ENCODE results near the gene NABP2.
A peak's percentile ranks its signal among the peaks of the same experiment; 100 is the strongest.
"Not testable (repeated sequence)": the region's sequence is repeated elsewhere in the genome, so short reads cannot be mapped to it uniquely, and the experiment has no call there.

The NABP2 gene

DNA sequence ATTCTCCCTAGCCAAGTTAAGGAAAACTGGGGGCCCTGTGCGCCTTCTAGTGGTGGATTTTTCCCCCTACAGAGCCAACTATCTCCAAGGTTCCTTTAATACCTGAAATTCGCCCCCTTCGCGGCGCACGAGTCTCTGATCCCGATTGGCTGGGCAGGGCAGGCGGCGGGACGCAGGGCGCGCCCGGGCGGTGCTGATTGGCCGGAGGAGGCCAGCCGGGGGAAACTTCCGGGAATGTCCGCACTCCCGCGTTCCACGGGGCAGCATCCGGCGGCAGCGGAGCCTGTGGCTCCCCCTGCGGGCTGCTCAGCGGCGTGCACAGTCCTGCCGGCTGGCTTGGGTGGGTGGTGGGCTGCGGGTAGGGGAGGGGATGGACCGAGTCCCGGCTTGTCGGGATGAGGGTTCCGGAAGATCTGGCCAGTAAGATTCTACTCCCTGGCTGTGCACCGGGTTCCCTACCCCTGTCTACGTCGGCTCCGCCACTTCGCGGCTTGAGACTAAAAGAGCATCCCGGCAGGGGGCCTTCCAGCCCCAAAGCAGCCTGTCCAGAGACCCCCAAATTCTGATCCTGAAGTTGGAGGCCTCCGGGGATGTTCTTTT, at the start of gene NABP2:
TSS of gene NABP2 (plus strand) at position 241 of the 600 bp plus-strand sequence. CDS start 515 bp downstream, outside the sequence.
- DNase-seq: peak; percentile 88

DNA sequence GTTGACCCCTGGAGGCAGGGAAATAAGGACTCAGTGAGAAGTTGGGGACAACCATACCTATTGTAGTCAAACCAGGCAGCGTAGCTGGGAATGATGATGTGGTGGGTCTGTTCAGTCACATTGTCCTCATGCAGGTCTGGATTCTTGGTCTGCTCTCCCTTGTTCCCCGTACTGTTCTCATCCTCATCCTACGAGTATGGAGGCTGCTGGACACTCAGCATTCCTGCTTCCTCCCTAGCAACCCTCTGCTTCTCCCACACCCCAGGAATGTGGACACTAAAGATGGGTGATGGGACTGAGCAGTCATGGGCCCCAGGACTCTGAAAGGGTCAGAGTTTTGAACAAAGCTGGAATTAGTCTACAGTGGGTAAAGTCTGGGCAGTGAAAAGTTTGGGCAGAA, 45.8 kb upstream of the NABP2 start:
- DNase-seq: no peak

DNA sequence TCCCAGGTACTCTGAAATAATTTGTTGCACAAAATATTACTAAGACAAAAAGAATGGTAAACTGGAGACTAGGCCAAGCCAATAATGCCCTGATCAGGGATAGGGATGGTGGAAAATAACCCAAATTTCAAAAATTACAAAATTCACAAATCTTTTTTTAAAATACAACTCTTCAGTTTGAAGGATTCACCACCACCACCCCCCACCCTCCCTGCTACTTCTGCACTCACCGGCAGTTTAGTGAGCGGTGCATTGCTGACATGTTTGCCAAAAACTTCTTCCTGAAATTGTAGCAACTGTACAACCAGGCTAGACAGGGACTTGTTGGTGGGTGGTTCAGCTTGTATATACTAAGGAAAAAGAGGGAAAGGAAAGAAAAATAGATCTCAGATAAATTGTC, 37.2 kb upstream of the NABP2 start:
- DNase-seq: no peak

DNA sequence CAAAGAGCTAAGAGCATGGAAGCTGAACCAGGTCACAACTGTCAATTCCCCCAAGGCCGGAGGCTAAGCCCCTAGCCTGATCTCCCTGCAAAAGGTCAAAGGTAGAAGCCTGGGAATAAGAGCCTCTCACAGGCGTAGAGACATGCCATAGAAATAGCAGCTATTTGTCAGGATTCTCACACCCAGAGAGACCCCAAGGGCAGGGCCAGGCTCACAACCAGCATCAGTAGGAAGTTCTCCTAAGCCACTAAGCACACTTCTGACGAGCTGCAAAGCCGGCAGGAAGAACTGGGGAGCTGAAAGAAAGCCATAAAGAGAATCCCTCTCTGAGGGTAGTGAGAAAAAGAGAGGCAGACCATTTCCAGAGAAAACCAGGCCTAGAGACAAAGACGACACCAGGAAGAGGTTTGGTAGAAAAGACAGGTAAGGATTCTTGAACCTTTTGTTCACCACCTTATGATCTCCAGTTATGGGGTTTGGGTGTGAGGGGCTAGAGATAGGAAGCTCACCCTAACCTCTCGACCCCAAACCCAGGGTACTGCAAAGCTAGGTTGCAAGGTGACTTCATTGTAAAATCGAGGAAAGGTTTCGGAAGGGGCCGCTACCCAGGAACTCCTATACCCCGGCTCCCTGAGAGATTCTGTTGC, 35.9 kb upstream of the NABP2 start:
- DNase-seq: no peak

DNA sequence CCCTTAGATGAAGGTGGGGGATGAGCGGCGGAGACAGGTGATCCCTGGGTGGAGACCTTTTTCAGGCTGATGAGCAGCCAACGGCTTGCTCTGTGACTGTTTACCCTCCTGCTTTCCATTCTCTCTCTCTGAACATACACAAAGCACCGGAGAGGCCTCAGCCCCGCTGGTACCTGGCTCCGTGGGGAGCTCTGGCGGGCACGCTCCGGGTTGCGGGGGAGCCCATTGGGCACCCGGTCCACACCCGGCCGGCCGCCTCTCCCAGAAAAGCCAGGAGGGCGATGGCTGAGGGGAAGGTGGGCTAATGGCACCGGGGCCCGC, 35.4 kb upstream of the NABP2 start:
- no peak for DNase-seq

DNA sequence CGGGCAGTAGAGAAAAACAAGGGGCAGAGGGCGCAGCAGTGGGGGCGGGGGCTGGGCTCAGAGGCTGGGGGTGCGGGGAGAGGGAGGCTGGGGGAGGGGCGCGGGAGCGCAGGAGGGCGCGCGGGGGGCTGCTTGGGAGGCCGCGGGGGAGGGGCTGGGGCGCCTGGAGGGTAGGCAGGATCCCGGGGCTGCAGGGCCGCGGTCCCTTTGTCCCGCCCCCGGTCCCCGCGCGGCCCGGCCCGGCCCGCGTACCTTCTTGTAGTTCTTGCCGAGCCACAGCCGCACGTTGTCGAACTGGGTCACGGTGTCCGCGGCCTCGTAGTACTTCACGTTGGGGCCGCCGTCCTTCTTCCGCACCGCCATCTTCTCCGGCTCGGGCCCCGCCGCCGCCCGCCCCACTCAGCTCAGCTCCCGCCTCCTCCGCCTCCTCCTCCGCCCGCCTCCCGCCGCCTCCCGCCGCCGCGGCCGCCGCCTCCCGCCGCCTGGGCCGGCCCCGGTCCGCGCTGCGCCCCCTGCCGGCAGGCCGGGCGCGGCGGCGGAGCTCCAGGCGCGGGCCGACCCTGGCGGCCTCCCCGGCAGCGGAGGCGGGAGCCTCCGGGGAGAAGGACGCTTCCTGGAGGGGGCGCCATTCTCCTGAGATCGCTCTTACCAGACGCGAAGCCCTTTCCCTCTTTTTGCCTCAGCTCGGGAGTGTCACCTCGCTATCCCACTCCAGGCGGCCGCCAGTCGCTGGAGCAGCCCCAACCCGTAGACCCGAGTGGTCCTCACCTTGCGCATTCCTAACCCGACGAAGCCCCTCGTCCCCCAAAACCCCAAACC, 34.8 kb upstream of the NABP2 start, which contains the start of gene SMARCC2:
TSS of gene SMARCC2 (minus strand) at position 385 of the 819 bp plus-strand sequence. CDS start at position 363, 22 bp downstream.
- no peak for DNase-seq

DNA sequence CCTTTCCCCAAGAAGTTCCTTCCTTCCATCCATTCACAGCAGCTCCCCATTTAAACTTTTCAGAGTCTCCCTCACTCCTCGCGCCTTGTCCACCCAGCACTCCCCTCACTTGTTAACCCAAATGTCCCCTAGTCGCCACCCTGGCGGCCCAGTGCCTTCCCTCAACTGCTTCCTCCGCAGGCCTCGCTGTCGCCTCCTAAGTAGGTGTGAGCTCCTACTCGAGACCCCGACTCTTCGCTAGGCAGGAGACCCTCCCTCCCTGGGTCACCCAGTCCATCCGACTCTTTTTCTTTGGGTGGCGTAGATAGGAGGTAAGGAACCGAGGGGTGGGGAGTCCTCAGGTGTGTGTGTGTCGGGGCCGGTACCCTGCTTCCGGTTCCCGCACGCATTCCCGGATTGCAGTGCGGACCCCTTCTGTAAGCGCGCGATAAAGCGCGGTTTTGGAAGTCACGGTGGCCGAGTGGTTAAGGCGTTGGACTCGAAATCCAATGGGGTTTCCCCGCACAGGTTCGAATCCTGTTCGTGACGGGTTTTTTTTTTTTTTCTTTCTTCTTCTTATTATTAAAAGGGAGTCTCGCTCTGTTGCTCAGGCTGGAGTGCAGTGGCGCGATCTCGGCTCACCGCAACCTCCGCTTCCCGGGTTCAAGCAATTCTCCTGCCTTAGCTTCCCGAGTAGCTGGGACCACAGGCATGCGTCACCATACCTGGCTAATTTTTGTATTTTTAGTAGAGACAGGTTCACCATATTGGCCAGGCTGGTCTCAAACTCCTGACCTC, 34.0 kb upstream of the NABP2 start:
- peak; percentile 41 for DNase-seq

DNA sequence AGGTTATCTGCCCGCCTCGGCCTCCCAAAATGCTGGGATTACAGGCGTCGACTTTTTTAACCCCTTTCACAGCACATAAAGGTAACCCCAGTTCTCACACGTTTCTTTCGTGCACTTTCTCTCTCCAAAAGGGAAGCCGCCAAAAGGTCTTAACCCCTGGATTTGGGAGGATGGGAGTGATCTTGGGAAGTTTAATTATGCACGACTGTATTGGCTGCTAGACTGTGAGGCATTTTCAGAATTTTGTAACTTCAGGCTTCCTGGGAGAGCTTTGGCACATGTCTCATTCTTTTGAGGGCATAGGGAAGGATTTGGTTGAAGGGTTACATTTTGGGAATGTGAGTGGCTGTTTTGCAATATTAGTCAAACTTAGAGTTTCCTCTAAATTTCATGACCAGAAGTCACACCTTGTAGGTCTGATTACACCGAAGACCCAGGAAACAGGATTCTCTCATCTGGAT, 33.4 kb upstream of the NABP2 start:
- DNase-seq: no peak

DNA sequence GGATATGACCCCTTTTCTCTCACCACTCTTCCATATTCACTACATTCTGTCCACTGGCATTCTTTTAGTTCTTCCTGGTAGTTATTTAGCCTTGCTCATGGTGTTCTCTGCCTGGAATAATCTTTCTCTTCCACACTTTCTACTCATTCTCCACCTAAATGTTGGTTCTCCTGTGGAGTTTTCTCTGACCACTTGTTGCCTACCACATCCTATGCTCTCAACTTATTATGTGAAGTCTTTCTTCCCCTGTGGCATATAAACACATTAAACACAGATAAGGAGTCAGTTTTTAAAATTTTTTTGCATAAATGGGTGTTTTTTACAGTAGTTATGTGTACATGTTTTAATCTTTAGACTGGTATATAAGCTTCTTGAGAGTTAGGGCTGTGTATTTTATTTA, 31.6 kb upstream of the NABP2 start:
- DNase-seq: no peak

DNA sequence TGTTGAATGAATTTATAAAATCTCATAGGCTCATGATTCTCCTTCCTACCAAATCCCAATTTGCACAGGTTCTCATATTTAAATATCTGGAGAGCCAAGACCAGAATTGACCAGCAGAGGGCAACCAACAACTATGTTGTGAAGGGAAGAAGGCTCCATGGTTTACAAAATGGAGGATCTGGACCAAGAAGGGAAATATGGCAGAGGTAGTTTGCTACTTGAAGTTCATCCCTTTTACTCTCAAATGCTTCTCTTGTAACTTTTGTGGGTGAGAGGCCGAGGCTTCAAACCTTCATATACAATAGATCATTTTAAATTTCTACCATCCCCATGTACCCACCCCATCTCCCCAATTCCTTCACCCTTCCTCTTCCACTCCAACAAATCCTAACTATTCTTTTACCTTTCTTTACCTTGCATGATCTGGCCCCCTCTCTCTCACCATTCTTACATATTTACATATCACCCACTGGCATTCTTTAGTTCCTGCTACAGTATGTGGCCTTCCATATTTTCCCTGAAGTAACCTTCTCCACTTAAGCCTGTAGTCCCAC, 31.0 kb upstream of the NABP2 start:
- DNase-seq: peak; percentile 56

DNA sequence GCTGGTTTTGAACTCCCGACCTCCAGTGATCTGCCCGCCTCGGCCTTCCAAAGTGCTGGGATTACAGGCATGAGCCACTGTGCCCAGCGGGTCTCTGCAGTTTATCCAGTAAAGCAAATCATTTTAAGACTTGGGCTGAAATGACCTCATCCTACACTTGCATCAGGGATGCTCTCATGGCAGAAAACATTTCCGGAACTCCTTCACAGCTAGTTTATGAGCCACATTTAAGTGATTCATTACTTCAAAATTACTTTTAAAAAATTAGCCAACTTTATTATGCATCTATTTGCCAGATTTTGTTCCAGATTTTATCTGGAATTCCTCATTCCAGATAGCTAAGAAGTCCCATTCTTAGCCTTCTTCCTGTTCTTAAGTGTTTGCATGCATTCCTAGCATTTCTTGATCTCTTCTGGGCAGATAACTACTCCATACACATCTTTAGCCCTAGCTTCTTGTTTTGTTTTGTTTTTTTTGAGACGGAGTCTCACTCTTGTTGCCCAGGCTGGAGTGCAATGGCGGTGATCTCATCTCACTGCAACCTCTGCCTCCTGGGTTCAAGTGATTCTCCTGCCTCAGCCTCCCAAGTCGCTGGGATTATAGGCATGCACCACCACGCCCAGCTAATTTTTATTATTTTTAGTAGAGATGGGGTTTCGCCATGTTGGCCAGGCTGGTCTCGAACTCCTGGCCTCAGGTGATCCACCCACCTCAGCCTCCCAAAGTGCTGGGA, 27.2 kb upstream of the NABP2 start:
- not testable (repeated sequence) for DNase-seq

DNA sequence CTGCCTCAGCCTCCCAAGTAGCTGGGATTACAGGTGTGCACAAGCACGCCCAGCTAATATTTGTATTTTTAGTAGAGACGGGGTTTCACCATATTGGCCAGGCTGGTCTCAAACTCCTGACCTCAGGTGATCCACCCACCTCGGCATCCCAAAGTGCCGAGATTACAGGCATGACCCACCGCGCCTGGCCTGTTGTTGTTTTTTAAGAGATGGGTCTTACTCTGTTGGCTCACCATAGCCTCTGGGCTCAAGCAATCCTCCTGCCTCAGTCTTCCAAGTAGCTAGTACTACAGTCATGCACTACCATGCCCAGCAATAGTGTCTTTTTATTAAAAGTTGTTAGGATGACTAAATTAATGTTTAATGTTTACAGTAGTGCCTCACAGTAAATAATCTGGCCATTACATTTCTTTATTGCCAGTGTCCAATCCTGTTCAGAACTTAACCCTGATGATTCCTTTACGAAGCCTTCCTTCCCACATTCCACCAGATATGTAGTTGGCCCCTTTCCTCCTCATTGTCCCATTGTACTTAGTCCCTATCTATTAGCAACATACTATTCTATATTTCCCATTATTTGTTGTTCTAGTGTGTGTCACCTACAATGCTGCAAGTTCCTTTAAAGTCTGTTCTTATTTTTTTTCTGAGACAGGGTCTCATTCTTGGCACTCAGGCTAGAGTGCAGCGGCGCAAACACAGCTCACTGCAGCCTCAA, 26.1 kb upstream of the NABP2 start:
- DNase-seq: no peak

DNA sequence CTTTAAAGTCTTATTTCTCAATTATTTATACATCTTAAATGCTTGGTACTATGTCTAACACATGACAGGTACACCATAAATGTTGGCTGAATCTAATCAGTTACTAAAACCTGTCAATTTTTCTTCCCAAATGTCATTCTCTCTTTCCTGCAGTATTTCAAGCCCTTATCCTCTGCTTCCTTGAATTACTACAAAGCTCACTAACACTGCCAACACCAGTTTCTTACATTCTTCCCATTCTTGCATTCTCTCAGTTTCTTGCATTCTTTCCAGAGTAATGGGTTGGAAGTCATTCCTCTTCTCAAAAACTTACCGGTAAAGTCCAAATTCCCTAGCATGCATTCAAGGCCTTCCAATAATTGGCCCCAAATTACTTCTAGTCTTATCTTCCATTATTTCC, 25.3 kb upstream of the NABP2 start:
- no peak for DNase-seq

DNA sequence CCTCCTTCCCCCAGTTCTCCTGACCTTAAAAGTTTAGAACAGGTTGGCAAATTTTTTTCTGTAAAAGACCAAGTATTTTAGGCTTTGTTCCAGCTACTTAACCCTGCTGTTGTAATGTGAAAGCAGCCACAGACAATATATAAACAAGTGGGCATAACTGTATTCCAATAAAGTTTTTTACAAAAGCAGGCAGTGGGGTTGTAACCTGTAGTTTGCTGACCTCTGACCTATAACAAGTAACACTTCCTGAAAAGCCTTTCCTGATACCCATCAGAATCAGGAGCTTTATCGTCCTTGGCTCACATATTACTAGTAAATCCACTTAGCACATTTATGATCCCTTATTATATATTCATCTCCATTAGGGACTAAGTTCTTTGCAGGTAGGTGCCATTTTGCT, 21.8 kb upstream of the NABP2 start:
- DNase-seq: no peak

DNA sequence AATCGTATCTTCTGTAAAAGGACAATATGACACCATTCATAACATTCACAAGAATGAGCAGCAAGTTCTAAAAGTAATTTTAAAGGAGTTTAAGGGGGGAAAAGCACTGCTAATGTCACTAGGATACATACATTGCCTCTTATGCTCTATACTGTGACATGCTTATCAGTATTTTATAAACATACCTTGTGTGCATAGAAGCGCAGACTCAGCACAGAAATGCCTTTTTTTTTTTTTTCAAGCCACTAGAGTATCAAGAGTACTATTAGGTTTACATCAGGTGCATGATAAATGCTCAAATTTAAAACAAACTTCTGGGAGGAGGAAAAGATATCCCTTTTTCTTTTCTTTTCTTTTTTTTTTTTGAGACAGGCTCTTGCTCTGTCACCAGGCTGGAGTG, 21.3 kb upstream of the NABP2 start:
- no peak for DNase-seq

DNA sequence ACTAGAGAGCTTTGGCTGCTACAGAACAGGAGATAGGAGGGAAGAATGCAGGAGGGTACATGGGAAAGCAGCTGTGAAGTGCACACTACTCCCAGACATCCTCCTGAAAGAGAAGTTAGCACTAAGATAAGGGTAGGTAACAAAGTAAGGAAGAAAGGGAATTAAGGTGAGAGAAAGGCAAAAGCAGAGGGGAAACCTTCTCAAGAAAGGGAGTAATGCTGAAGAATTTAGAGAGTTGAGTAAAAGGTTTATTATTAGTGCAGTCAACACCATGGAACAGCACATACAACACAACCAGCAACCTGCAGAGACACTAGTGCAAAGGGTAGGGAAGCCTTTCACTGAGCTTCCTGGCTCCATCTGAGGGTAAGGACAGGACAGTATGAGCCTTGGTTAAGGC, 19.9 kb upstream of the NABP2 start:
- no peak for DNase-seq

DNA sequence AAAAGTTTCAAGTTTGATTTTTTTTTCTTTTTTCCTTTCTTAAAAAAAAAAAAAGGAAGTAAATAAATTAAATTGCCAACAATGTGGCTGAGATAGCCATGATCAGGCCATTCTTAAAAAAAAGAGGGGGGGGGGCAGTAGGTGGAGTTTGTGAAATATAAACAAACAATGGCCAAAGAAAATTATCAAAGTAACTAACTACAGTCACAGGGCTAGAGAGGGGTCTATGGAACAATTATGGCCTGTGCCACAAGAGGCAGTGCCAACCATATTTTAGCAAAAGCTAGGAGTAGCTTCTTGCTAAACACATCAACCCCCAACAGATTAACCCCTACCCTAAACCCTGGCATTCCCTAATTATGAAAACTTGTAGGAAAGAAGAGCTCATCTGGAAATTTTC, 18.7 kb upstream of the NABP2 start:
- no peak for DNase-seq

DNA sequence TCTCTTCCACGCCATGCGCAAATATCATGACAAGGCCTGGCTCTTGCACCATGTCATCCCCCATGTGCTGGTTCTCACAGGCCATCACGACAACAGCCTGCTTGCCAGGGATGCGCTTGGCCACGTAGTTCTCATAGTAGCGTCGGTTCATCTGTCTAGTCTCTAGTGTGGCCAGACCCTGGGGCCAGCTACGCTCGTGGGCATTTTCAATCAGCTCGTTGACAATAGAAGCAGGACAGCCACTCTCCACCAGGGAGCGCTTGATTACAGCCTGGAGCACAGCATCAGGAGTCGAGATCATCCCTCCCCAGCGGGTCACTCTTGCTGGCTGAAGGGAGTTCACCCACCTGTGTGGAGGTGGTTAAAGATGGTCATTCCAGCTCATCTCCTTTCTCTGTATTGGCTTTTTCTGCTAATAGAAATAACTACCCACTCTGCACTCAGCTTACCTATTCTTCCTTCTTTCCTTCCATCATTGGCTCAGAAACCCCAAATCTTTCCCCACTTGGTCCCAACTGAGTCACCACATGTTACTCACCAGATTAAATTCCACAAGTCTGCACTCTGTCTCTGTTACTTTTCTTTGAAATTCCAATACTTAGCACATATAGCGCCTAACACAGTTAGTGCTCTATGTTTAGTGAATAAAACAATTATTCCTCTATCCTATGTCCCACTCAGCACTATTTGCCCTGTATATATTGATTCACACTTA, 17.5 kb upstream of the NABP2 start:
- DNase-seq: no peak

DNA sequence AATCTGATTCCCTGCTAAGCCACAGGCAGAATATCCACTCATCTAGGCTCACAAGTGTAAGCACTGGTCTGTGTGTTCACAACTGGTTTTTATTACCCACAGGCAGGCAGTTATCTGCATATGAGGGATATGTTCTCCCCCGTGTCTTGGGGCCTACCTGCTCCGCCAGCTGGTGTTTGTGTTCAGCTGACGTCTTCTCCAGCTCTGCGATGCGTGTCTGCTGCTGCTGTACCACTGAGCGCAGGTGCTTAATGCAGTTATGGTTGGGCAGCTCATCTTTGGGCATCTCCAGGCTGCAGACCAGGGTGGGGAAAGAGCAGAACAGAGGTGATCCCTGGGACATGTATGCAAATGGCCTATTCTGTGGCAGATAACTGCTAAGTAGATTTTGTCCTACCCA, 16.1 kb upstream of the NABP2 start:
- DNase-seq: no peak

DNA sequence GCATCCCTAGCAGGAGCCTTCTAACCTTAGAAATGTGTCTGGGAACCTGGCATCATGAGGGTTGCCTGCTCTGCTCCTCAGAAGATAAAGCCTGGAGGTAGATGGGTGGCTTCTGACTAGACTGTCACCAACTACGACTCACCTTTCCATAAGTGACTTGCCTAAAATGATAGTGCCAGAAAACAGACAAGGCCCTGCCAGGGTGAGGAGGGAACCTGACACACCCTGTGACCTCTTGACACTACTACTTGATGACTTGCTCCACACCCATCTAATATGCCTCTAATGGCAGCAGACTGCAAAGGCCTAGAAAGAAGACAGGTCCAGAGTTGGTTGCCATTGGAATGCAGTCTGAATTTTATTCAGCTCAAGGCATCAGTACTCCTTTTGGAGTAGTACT, 11.8 kb upstream of the NABP2 start:
- DNase-seq: no peak

DNA sequence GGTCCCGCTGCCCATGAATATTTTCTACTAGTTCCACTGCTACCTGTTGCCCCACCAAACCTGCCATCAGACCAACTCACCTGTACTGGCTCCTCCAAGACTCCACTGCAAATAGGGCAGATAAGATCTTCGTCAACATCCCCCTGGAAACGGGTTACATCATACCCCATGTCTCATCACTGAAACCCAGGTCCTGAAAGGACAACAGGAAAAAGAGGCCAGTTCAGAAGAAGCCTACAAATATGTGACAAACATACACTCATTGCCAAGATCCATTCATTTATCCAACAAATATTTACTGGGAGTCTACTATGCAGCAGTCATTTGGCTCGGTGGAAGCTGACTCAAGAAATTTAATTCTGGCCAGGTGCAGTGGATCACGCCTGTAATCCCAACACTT, 10.3 kb upstream of the NABP2 start:
- no peak for DNase-seq
